D341Med (cell line): ENCODE data around the gene ADH1B.
A peak's percentile ranks its signal among the peaks of the same experiment; 100 is the strongest.
"Not testable (repeated sequence)": the region's sequence is repeated elsewhere in the genome, so short reads cannot be mapped to it uniquely, and the experiment has no call there.

Experiments used
- DNase-seq: peaks from one replicate; pipeline ENCODE4 v3.0.0; 2012; ENCODE audit warnings: low spot score

Gene ADH1B

DNA sequence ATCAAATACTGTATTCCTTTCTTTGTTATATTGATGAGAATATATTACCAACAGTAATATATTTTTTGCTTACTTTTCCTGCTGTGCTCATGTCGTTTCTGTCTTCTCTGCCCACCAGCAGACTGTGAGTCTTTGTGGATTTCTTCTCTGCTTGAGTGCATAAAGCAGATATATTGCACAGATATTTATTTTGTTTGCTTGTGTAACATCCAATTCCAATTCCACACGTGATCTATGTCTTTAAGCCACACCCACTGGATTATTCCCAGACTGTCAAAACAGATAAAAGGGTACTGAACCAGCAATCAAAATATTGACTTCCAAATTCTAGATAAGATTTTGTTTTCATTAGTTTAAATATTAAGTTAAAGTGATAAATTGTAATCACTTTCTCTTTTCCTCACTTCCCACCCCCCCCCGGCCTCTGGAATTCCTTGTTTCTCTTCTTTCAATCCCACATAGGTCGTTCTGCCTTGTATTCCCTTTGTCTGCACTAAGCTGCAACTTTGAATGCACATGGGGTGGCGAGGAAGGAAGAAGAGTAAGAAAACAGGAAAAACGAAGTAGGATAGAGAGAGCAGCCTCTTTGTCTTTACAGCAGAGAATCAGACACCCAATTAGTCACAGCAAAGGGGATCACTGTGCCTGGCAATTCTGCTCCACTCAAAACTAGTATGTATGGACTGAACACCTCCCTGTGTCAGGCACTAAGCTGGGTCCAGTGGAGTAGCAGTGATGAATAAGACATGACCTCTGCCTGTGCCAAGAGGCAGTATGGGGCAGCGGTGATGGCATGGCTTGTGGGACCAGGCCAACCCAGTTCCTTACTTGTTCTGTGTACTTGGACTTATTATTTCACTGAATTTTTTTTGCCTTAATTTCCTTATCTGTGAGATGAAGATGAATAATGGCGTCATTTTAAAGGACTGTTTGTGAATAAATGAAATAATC lies at the start of gene ADH1B:
Gene ADH1B (minus strand): TSS at position 161 of the 951 bp plus-strand sequence. CDS start 70 bp downstream, at position 91.
- no peak for DNase-seq

DNA sequence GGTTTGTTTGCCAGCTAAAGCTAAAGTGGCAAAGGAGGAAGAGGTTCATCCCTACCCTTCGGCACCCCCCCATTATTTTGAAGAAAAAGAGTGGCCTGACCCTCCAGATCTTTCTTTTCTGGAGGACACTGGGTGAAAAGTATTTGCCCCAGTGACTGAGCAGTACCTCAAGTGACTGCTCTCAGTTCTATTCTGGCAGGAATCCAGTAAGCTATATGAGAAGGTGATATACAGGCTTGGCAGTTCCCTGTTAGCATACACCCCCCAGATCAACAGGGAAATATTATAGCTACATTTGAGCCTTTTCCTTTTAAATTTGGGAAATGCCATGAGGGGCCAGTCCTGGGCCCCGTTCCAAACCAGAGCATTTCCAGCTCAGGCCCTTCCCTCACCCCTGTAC lies 46.6 kb upstream of the ADH1B start:
- DNase-seq = not testable (repeated sequence)

DNA sequence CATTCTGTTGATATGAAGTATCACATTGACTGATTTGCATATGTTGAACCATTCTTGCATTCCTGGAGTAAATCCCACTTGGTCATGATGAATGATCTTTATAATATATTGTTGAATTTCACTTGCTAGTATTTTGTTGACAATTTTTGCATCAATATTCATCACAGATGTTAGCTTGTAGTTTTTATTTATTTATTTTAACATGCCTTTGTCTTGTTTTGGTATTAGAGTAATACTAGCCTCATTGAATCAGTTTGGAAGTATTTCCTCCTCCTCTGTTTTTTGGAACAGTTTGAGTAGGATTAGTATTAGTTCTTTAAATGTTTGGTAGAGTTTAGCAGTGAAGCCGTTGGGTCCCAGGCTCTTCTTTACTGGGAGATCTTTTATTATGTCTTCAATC lies 45.3 kb upstream of the ADH1B start:
- DNase-seq = no peak

DNA sequence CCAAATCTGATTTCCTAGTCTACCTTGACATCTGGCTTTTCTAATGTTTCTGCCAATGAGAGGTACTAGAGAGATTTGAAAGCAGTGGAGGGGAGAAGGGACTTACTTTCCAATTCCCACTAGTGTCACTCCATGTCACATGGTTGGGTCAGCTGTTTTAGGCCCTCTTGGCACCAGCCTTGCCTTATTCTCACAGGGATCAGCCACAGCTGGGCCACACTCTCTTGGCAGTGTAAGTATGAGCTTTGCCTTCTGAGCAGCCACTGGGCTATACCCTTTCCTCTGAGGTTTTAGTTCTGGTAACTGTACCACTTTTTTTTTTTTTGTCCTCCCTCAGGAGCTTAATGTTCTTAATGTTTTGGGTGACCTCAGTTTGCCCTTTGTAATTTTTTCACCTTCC lies 41.6 kb upstream of the ADH1B start:
- DNase-seq = peak; percentile 47

DNA sequence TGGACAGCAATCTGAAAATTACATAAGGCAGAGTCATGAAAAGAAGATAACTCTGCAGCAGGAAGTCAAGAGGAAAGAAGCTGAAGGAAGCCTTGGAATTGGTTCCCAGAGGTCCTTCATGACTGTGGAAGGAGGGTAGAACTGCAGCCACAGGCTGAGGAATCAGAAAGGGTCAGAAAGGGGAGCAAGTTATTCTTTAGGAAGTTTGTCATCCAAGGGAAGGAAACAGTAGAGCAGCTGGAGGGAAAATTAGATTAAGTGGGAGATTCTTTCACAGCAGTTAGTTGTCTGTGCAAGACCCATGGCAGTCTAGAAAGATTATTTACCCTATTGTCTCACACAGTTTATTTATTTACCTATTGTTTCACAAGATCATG lies 40.7 kb upstream of the ADH1B start:
- no peak for DNase-seq

DNA sequence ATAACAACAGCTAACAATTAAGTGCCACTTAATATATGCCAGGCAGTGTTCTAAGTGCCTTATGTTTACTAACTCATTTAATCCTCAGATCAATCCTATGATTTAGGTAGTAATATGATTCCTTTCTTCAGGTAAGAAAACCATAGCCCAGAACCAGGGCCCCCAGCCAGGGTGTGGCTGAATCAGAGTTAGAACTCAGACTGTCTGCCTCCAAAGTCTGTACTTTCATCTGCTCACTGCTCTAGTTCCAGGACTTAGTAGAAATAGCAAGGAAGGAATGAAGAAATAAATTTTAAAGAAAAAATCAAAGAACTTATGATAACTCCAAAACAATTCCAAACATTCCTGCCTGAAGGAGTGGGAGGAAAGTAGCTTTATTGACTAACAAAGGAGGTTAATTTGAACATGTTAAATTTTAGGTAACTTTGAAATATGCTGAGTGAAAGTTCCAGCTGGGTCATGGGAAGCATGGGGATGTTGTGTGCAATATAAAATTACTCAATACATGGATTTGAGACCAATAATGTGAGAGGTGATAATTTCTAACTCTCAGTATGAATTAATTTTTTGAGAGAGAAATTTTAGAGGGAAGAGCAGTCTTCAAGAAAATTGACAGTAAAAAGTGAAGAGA lies 40.2 kb upstream of the ADH1B start:
- DNase-seq = no peak

DNA sequence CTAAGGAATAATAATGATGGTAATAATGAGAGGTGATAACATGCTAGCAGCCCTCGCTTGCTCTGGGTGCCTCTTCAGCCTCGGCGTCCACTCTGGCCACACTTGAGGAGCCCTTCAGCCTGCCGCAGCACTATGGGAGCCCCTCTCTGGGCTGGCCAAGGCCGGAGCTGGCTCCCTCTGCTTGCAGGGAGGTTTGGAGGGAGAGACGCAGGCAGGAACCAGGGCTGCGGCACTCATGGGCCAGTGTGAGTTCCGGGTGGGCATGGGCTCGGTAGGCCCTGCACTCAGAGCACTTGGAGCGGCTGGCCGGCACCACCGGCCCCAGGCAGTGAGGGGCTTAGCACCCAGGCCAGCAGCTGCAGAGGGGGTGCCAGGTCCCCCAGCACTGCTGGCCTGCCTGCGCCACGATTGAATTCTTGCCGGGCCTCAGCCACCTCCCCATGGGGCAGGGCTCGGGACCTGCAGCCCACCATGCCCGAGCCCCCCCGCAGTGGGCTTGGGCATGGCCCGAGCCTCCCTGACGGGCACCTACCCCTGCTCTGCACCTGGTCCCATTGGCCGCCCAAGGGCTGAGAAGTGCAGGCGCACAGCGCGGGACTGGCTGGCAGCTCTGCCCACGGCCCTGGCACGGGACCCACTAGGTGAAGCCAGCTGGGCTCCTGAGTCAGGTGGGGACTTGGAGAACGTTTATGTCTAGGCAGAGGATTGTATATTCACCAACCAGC lies 38.4 kb upstream of the ADH1B start:
- no peak for DNase-seq

DNA sequence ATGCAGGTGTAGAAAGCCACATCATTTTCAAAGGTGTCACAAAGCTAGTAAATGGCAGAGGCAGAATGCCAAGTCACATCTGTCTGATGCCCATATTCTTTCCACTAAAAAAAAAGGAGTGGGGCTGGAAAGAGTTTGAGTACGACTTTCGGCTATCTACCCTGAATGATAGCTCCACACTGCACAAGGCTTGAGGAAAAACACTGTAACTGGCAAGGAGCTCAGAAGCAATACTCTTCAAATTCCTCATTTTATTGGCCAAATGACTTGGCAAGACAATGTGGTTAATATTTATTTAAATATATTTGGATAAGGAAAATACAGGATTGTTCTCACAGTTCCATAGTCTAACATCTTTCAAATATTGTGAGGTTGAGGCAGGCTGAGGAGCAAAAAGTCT lies 36.7 kb upstream of the ADH1B start:
- DNase-seq = no peak

DNA sequence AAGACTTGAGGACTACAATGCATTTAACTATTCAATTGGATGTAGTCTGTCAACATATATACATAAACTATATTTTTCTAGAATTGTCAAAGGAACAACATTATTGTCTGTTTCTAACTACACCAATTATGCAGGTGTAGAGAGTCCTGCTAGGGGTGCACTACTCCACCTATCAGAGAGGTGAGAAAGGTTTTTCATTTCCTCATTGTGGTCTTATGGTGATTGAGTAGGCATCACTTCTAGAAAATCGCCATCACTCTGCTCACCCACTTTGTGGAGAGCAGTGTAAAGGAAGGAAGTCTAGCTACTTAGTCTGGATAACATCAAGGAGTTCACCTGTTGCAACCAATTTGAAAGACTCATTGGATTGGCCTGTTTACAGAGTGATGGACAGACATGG lies 35.8 kb upstream of the ADH1B start:
- no peak for DNase-seq

DNA sequence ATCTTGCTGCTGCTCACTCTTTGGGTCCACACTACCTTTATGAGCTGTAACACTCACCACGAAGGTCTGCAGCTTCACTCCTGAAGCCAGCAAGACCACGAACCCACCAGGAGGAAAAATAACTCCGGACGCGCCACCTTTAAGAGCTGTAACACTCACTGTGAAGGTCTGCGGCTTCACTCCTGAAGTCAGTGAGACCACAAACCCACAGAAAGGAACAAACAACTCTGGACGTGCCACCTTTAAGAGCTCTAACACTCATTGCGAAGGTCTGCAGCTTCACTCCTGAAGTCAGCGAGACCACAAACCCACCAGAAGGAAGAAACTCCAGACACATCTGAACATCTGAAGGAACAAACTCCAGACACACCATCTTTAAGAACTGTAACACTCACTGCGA lies 34.9 kb upstream of the ADH1B start:
- DNase-seq = not testable (repeated sequence)

DNA sequence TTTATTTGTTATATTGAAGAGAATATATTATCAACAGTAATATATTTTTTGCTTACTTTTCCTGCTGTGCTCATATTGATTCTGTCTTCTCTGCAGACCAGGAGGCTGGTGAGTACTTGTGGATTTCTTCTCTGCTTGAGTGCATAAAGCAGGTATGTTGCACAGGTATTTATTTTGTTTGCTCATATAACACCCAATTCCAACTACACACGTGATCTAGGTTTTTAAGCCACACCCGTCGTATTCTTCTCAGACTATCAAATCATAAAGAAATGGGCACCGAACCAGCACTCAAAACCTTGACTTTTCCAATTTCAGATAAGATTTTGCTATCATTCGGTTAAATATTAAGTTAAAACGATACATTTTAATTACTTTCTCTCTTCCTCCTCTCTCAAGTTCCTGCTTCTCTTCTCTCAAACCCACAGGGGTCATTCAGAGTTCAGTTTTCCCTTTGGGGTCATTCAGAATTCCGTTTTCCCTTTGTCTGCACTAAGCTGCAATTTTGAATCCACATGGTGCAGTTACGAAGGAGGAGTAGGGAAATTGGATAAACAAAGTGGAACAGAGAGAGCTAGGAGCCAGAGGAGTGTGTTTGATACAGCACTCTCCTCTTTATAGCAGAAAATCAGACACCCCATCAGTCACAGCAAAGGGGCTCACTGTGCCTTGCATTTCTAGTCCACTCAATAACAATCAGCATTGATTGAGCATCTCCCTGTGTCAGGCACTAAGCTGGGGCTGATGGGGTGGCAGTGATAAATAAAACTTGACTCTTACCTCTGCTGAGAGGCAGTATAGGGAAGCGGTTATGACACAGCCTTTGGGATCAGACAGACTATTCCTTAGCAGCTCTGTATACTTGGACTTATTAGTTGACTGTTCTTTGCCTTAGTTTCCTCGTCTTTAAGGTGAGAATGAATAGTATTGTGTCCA lies 31.7 kb upstream of the ADH1B start, which contains the start of gene ADH1C:
Gene ADH1C (minus strand): TSS at position 145 of the 936 bp plus-strand sequence. CDS start 71 bp downstream, at position 74.
- no peak for DNase-seq

DNA sequence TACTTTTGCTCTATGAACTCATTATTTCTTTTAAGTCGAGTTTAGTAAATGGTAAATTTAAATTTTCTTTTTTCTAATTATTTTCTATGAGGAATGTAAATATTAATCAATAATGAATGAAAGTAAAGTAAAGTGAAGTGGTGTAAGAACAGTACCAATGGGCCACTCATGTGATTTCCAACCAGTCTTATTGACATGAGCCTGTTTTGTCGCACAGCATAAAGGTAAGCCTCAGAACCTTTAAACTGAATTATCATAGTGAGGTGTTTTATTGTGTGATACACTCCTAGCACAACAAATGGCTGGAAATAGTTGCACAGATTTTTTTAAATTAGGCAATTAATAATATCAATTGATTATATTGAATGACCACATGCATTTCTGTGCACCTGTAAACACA lies 30.3 kb upstream of the ADH1B start:
- no peak for DNase-seq

DNA sequence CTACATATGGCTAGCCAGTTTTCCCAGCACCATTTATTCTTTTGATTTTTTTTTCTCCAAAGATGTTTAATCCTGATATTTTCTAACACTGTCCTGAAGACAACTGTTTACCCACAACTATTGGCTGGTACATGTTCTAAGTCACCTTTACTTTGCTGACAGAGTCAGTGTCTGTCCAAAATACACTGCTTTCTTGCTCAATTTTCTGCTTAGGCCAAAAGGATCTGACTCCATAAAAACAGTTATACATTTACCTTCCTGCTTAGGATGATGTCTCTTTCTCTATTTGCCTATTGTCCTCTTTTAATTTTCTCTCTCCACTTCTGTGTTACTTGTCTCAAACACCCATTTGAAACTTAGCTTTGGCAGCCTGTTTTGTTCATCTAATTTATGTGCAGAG lies 28.1 kb upstream of the ADH1B start:
- DNase-seq = no peak

DNA sequence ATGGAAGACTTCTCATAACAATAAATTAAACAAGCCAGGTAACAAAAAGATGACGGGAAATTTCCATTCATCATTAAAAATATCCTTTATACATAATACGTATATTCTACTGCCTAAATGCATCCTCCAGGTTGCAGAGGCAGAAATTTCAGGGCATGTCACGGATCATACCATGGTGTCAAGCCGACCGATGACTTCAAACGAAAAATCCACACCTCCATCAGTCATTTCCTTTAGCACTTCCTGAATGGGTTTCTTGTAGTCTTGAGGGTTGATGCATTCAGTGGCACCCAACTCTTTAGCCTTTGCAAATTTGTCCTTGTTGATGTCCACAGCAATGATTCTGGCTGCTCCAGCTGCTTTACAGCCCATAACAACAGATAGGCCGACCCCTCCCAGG lies 21.4 kb upstream of the ADH1B start:
- DNase-seq = not testable (repeated sequence)

DNA sequence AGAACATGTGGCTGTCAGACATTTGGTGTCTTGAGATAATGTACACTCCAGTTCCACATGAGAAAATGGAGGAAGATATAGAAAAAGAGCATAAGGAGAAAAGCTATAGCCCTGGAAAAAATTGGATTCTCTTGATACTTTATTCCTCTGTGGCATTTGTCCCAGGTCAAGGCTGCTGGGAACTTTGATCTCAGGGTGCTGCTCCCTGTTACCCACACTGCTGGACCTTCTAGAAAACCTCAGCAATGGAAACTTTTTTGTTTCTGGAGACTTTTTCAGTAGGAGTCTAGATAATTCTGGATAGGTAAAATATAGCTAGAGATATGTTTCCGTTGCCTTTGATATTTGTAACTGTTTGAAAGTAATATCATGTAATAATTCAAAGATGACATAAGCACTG lies 20.2 kb upstream of the ADH1B start:
- no peak for DNase-seq

DNA sequence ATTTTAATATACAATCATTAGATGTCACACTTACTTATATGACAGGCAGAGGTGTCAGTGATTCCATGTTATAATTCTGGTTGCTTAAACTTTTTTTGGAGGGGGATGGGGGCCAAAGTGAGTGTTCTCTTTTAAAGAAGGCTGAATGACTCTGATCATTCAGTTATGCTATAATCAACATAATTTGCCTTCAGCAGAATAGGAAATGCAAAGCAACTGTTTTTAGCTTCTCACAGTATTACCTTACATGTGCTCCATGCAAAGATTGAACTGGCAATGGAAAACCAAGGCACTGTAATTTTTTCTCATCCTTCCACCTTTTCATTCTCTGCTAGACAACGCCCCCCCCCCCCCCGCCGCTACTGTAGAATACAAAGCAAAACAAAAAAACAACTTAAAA lies 18.0 kb upstream of the ADH1B start:
- DNase-seq = no peak

DNA sequence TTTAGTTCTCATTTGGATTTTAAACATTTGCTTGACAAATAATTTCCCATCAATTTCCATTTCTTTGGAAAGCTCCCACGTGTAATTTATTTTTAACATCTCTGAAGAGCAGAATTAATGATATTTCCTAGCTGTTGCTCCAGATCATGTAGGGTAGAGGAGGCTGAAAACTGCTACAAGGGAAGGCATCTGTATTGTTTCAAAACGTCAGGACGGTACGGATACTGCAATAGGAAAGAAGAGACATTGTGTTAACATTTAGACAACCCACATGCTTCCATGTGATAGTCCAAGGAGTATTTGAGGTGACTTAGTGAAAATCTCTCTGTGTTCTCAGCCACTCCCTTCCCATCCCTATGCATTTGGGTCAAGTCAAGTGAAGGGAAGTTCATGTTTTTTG lies 15.4 kb upstream of the ADH1B start:
- no peak for DNase-seq

DNA sequence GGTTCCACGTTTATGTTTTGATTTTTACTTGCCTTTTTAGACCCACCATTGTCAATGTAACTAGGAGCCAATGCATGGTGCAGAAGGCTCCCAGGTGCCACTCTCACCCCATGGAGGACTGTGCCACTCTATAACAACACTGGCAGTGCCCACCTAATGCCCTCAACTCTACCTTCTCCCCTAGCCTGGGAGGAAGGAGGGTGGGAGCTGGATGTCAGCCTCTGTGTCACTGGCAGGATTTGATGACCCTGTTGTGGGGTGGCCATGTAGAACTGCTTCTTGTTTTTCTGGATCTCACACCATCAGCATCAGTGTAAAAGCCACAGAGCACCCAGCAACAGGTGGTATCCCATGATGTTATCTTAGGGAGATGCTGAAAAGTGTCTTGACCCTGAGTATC lies 13.7 kb upstream of the ADH1B start:
- DNase-seq = no peak

DNA sequence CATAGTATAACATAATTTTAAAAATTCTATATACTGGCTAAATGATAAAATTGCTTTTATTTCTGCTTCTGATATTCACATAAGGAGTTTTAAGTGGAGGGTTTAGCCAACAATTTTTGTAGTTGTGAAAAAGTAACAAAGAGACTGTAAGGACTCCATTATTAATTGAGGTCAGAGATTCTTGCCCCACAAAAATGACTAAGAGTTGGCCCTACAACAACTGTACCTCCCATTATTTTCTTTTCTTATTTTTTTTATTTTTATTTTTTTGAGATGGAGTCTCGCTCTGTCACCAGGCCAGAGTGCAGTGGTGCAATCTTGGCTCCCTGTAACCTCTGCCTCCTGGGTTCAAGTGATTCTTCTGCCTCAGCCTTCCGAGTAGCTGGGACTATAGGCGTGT lies 9.4 kb upstream of the ADH1B start:
- DNase-seq = no peak

DNA sequence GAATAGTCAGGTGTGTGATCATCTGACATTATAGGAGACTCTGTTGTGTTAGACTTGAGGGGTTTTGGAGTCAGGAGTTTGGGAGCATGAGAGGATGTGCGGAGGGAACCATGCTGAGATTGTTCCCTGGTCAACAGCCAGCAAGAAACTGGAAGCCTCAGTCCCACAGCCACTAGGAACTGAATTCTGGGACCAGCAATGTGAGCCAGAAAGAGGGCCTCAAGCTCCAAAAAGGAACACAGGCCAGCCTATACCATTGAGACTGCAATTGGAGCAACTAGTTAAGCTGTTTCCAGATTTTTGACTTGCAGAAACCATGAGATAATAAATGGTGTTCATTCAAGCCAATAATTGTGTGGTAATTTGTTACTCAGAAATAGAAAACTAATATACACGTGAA lies 8.7 kb upstream of the ADH1B start:
- DNase-seq = no peak

DNA sequence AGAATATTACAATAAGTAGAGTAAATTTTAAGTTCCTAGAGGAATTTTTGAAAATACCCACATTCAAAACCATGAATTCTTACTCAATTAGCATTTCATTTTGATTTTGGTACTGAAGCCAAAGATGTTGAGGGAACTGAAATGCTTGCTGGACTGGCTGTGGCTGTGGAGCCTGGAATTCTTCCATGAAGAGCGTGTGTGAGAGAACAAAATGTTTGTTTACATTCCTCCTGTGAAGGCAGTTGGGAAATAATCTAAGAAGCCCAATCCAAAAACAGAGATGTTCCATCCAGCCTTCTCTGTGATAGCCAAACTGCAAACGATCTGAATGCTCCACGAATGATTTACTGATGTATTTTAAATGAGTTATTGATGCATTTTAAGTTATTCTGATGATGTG lies 3.8 kb upstream of the ADH1B start:
- DNase-seq = no peak

DNA sequence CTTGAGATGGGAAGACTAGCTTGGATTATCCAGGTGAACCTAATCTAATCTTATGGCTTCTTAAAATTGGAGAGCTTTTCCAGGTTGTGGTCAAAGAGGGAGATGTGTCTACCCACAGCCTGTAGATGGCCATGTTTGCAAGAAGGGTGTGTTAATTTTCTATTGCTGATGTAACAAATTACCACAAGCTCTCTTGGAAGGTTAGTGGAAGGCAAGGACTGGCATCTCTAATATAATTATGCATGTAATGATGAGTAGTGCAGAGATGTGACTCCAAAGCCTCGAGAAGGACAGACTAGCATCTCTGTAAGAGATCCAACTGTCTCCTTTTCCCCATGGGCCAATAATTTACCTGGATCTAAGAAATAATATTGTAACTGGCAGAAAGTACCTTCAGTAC lies 3.2 kb upstream of the ADH1B start:
- no peak for DNase-seq
